Endometrium (tissue), 2 donors: Measurements from ENCODE around the gene KANSL1.
"Not testable (repeated sequence)": the region's sequence is repeated elsewhere in the genome, so short reads cannot be mapped to it uniquely, and the experiment has no call there.

Source experiments
- FAIRE-seq: peaks from 2 replicates; lab custom pipeline; 2012; peaks lifted over from hg19 to GRCh38; lab: Jason Lieb, UNC
- donor health status: control.
- donor health status: control.

Gene KANSL1

DNA sequence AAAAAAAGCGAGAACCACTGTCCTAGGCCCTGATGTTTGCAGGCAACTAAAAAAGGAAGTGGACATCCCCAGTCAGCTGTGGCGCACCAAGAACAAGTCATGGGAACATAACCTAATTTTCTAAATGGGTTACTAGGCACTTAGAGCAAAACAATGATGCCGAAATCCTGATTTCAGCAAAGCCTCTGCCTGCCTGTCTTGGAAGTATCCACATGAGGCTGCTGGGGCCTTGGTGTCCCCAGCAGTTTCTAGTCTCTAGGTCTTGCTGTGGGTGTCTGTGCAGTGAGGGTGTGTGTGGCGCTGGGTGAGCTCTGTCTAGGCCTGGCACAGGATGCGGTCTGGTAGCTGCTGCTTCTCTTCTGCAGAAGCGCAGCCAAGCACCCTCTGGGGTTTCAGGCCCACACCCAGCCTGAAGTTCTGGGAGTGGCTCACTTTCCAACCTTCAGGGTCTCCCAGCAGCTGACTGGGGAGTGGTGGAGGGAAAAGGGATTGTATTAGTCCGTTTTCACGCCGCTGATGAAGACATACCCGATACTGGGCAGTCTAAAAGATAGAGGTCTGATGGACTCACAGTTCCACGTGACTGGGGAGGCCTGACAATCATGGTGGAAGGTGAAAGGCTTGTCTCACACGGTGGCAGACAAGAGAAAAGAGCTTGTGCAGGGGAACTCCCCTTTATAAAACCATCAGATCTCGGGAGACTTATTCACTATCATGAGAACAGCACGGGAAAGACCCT, 173.0 kb downstream of the KANSL1 start:
- no peak for FAIRE-seq

- not testable (repeated sequence) for FAIRE-seq
These were observed 173.8 kb downstream of the KANSL1 start for GRCh38 chr17:46019408-46019925.

GRCh38 chr17:46013502-46014165, 179.6 kb downstream of the KANSL1 start:
- no peak for FAIRE-seq

GRCh38 chr17:46013127-46013501, 180.1 kb downstream of the KANSL1 start:
- FAIRE-seq = no peak

DNA sequence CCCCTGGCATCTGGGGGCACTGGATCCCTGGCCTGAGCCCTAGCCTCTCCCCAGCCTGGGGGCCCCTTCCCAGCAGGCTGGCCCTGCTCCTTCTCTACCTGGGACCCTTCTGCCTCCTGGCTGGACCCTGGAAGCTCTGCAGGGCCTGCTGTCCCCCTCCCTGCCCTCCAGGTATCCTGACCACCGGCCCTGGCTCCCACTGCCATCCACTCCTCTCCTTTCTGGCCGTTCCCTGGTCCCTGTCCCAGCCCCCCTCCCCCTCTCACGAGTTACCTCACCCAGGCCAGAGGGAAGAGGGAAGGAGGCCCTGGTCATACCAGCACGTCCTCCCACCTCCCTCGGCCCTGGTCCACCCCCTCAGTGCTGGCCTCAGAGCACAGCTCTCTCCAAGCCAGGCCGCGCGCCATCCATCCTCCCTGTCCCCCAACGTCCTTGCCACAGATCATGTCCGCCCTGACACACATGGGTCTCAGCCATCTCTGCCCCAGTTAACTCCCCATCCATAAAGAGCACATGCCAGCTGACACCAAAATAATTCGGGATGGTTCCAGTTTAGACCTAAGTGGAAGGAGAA, 180.6 kb downstream of the KANSL1 start:
- no peak for FAIRE-seq

- no peak for FAIRE-seq
These were observed 181.3 kb downstream of the KANSL1 start for GRCh38 chr17:46011711-46012505.

DNA sequence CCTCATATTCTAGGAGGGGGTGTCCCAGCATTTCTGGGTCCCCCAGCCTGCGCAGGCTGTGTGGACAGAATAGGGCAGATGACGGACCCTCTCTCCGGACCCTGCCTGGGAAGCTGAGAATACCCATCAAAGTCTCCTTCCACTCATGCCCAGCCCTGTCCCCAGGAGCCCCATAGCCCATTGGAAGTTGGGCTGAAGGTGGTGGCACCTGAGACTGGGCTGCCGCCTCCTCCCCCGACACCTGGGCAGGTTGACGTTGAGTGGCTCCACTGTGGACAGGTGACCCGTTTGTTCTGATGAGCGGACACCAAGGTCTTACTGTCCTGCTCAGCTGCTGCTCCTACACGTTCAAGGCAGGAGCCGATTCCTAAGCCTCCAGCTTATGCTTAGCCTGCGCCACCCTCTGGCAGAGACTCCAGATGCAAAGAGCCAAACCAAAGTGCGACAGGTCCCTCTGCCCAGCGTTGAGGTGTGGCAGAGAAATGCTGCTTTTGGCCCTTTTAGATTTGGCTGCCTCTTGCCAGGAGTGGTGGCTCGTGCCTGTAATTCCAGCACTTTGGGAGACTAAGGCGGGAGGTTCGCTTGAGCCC, 182.5 kb downstream of the KANSL1 start:
- no peak for FAIRE-seq

- no peak for FAIRE-seq
These were observed 183.3 kb downstream of the KANSL1 start for GRCh38 chr17:46009681-46010596.

GRCh38 chr17:46008591-46008990, 184.6 kb downstream of the KANSL1 start:
- no peak for FAIRE-seq

GRCh38 chr17:46007461-46007965, 185.7 kb downstream of the KANSL1 start:
- peak; percentile 45 for FAIRE-seq

GRCh38 chr17:46006082-46006481, 187.1 kb downstream of the KANSL1 start:
- not testable (repeated sequence) for FAIRE-seq

GRCh38 chr17:46003907-46004748, 189.1 kb downstream of the KANSL1 start:
- FAIRE-seq = no peak

GRCh38 chr17:46002973-46003316, 190.3 kb downstream of the KANSL1 start:
- FAIRE-seq = no peak

GRCh38 chr17:46002311-46002972, 190.8 kb downstream of the KANSL1 start:
- peak; percentile 31 for FAIRE-seq

DNA sequence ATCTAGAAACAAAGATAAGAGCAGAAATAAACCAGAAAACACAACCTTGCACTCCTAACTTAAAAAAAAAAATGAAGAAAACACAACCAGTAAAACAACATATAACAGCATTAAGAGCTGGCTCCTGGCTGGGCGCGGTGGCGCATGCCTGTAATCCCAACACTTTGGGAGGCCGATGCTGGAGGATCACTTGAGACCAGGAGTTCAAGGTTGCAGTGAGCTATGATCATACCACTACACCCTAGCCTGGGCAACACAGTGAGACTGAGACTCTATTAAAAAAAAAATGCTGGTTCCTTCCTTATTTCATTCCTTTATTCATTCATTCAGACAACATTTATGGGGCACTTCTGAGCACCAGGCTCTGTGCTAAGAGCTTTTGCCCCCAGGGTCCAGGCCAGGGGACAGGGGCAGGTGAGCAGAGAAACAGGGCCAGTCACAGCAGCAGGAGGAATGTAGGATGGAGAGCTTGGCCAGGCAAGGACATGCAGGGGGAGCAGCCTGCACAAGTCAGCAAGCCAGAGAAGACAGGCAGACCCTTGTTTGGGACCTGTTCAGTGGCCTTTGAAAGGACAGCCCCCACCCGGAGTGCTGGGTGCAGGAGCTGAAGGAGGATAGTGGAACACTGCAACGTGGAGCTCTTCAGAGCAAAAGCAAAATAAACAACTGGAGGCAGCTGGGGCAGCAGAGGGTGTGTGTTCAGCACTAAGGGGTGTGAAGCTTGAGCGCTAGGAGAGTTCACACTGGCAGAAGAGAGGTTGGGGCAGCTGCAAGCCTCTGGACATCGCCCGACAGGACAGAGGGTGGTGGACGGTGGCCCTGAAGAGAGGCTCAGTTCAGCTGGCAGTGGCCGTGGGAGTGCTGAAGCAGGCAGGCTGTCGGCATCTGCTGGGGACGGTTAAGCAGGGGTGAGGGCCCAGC, 191.6 kb downstream of the KANSL1 start:
- no peak for FAIRE-seq

GRCh38 chr17:46000757-46001156, 192.5 kb downstream of the KANSL1 start:
- no peak for FAIRE-seq

- FAIRE-seq = no peak
These were observed 192.9 kb downstream of the KANSL1 start for GRCh38 chr17:46000292-46000691.

- FAIRE-seq = no peak
These were observed 193.3 kb downstream of the KANSL1 start for GRCh38 chr17:45999900-46000290.
